Vagina (tissue), 2 donors: ENCODE data around the gene PDE3A.
A peak's percentile ranks its signal among the peaks of the same experiment; 100 is the strongest.

Experiments used
- POLR2A ChIP-seq, 2 donors: fragments of 450-650 bp; IDR thresholded peaks; one replicate each; pipeline ENCODE4 v1.6.1; 2017; ENCODE audit warnings: antibody characterized with exemption in 2 of 2, mild to moderate bottlenecking in 2 of 2, moderate library complexity in 2 of 2
- TF ChIP-seq, protein P1 (sequence below), 3 experiments: fragments of 450-650 bp in 2 of 3; fragments of 200-600 bp in 1 of 3; sonication (generic) in 1 of 3; IDR thresholded peaks; one replicate each; pipeline ENCODE4 v1.5.1; 2017 to 2019; ENCODE audit warnings: antibody characterized with exemption in 3 of 3, mild to moderate bottlenecking in 2 of 3, moderate library complexity in 2 of 3

DNA sequence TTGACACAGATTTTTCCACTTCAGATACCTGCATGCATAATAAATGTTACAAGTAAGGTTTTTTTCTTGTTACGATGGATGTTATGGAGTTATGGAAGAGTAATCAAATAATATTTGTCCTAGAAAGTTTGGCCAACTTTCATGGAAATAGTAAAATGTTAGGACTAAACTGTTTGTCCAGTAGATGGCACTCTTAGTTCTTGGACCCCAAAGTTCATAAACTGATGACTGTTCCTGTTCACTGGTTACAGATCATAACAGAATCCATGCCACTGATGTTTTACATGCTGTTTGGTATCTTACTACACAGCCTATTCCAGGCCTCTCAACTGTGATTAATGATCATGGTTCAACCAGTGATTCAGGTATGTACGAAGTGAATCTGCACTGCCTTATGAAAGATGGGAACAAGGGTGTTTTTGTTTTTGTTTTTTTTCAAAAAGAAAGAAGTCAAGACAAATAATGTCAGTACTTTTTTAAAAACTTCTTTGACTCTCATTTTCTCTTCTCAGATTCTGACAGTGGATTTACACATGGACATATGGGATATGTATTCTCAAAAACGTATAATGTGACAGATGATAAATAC is 278.0 kb downstream of the PDE3A start:
- TF ChIP-seq, protein P1, sequence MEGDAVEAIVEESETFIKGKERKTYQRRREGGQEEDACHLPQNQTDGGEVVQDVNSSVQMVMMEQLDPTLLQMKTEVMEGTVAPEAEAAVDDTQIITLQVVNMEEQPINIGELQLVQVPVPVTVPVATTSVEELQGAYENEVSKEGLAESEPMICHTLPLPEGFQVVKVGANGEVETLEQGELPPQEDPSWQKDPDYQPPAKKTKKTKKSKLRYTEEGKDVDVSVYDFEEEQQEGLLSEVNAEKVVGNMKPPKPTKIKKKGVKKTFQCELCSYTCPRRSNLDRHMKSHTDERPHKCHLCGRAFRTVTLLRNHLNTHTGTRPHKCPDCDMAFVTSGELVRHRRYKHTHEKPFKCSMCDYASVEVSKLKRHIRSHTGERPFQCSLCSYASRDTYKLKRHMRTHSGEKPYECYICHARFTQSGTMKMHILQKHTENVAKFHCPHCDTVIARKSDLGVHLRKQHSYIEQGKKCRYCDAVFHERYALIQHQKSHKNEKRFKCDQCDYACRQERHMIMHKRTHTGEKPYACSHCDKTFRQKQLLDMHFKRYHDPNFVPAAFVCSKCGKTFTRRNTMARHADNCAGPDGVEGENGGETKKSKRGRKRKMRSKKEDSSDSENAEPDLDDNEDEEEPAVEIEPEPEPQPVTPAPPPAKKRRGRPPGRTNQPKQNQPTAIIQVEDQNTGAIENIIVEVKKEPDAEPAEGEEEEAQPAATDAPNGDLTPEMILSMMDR (IDR thresholded peaks at IDR 0.05) = peak in 1 of 3 experiments; percentile 19
- no peak for TF ChIP-seq POLR2A (IDR thresholded peaks at IDR 0.05)
